H4 (cell line): ENCODE data around the gene AP2M1. TPM values are rescaled to one million over a fixed set of nuclear protein-coding genes. Genes with fewer than 3 reads are reported as not detected.
"Not testable (repeated sequence)": the region's sequence is repeated elsewhere in the genome, so short reads cannot be mapped to it uniquely, and the experiment has no call there.

Source experiments
- DNase-seq: peaks from one replicate; pipeline ENCODE4 v3.0.0-alpha.2; 2015; ENCODE audit warnings: low spot score
- total RNA-seq: library from RNA; depleted of rRNA; stranded (reverse); fragments of >200 nt; shearing (Covaris generic); gene quantifications from 2 replicates; pipeline ENCODE4 v1.2.3, GENCODE V29; 2014

The AP2M1 gene
- total RNA-seq, 1 experiment from 2014 or later = 766 TPM

DNA sequence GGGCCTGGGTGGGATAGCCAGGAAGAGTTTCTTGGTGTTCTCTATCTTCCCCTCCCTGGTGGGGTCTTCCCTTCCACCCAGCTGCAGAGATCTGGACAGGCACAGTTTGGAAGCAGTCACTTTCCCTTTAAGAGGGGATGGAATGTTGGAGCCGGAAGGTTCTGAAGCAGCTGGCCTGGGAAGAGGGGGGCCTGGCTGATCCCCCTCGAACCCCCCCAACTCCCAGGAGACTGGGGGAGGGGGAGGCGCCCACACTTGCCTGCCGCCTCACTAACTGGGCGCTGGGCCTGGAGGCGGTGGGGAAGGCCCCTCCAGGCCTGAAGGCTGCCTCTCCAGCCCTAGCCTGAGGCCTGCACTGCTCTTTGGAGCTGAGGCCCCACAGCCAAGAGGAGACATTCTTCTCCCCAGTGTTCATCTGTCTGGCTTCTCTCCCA is 18.1 kb upstream of the AP2M1 start:
- no peak for DNase-seq

DNA sequence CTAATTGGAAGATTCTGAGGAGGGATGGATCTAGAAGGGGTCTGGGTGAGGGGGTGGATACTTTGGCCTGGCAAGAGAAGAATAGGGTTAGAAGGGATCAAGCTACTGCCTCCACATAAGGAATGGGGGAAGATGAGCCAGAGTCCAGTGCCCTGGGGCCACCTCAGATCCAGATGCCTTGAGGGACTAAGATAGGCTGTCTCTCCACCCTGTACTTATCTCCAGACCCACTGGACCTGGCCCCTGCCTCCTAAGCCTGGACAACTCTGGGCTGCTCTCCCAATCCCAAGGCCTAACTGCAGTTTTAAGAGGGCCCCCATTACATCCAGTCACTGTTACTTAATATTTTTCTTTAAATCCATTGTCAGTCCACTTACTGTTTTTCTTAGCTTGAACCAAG is 17.4 kb upstream of the AP2M1 start:
- DNase-seq = no peak

DNA sequence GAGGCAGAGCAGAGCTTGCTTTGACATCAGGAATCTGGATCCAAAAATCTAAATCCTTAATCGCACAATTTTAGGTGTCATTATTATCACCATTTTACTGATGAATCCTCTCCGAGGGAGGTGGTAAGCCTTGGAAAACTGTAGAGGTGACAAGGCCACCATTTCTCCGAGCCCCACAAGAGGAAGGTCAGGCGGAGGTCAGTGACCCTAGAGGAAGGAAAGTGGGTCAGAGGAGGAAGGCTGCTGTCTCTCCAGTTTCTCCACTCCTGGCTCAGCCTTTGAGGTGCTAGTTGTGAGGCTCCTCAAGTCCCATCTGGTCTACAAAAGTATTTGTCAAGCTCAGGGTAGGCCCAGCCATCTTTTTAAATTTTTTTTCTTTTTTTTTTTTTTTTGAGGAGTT is 16.3 kb upstream of the AP2M1 start:
- no peak for DNase-seq

DNA sequence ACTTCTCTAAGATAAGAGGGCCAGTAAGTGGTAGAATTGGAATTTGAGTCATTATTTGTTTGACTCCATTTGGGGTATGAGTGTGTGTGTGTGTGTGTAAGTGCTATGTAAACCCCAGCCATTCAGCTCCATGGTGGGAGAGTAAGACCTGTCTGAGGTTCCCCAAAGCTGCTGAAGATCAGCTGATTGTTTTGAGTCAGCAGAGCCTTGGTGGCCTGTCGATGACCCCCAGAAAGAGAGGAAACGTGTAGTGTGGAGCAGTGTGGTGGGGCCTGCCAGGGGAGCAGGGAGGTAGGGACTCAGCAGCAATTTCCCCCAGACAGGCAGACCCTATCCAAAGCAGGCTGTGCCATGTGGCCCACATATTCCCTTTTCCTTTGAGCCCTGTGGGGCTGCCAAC is 14.2 kb upstream of the AP2M1 start:
- DNase-seq = no peak

DNA sequence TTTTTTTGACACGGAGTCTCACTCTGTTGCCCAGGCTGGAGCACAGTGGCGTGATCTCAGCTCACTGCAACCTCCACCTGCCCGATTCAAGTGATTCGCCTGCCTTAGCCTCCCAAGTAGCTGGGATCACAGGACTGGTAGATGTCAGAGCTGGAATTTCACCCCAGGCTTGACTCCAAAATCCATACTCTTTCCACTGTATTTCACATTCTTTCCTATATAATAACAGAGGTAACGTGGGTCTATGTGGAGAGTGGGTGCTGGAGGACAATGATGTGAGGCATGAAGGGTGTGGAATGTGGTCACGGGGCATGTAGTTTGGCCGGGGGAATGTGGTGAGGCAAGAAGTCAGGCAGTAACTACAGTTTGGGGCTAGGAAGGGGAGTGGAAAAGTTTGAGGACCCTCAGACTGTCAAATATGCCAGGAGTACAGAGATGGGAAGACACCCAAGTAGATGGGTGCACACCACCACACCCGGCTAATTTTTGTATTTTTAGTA is 12.0 kb upstream of the AP2M1 start:
- DNase-seq = not testable (repeated sequence)

DNA sequence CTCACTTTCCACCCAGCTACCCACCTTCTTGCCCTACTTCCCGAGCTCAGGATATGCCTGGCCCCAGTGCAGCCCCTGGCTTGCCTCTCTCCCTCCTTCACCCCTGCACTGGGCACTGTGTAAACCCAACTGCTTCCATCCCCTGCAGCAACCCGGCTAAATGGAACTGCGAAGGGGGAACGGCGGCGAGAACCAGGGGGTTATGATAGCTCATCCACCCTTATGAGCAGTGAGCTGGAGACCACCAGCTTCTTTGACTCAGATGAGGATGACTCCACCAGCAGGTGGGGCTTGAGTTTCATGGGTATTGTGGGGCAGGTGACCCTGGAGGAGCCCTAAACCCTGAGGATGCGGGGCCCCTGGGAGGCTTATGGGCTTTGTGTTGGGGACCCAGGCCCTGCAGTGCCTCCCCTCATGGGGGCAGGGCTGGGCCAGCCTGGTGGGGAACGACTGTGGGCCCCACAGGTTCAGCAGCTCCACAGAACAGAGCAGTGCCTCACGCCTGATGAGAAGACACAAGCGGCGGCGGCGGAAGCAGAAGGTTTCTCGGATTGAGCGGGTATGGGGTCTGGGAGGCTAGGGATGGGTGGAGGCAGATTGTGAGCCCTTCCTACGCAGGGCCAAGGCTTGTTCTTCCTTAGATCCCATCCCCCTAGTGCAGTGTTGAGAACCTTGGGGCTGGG is 9.9 kb upstream of the AP2M1 start:
- no peak for DNase-seq

DNA sequence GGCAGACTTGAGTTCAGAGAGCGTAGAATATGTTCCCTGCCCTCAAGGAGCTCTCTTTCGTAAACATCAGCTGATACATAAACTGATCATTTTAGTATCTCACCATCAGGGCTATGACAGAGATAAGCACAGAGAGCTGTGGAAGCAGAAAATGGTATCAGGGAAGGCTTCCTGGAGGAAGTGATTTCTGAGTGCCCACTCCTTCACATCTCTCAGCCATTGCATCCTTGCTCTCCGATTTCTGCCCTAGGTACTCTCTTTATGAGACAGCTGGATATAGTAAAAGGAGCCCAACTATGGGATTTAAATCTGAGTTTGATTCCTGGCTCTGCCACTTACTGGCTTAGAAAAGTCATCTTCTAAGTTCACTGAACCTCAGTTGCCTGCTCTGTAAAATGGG is 9.1 kb upstream of the AP2M1 start:
- DNase-seq = no peak

DNA sequence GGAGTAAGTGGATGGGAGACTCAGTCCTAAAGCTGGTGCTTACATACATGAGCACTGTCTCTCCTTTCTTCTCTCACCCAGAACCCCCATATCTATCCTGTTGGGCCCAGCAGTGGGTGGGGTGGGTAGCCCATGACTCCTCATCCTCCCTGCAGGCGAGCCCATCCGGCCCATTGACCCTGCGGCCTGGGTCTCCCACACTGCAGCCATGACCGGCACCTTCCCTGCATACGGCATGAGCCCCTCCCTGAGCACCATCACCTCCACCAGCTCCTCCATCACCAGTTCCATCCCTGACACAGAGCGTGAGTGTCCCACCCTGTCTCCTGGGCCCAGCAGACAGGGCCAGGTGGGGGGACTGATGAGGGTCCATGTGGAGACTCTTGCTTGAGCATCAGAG is 8.0 kb upstream of the AP2M1 start:
- no peak for DNase-seq

DNA sequence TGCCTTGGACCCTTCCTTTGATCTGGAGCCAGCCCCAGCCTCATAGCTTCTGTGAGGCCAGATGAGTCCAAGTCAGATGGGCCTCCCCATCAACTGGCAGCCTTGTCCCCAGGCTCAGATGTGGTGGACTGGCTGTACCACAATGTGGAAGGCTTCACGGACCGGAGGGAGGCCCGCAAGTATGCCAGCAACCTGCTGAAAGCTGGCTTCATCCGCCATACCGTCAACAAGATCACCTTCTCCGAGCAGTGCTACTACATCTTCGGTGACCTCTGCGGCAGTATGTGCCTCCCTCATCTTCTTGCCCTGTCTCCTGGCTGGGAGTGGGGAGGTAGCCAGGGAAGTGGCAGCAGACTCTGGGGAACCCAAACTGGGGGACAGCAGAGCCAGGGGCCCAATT is 6.9 kb upstream of the AP2M1 start:
- DNase-seq = no peak

DNA sequence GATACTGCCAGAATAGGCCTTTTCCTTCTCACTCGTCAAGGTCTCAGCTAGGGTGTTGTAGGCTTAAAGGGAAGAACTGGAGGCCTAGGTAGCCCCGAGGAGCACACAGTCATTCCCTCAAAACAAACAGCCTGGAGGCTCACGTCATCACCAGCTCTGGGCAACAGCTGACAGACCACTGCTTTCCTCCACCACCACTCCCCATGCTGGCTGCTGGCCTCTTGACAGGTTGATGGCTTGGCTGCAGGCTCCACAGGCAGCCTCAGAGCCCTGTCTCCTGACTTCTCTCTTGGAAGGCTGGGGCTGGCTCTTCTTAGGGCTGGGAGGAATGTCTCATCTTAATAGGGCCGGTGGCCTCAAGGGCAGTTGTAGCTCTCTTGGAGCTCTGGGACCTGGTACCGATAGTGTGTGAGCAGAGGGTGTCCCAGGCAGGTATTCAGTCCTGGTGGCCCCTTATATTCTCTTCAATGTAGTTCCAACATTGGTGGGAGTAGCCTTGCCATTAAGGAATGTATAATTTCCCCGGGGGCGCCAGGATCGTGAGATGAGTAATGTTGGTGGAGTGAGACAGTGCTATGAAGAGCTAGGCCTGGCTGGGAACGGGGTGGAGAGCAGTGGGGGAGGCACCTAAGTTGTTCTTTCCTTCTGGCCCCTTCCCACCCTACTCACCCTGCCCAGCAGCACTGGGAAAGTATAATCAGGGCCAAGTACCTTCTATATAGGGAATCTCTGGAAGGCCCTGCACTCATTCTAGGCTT is 6.1 kb upstream of the AP2M1 start:
- DNase-seq = no peak

DNA sequence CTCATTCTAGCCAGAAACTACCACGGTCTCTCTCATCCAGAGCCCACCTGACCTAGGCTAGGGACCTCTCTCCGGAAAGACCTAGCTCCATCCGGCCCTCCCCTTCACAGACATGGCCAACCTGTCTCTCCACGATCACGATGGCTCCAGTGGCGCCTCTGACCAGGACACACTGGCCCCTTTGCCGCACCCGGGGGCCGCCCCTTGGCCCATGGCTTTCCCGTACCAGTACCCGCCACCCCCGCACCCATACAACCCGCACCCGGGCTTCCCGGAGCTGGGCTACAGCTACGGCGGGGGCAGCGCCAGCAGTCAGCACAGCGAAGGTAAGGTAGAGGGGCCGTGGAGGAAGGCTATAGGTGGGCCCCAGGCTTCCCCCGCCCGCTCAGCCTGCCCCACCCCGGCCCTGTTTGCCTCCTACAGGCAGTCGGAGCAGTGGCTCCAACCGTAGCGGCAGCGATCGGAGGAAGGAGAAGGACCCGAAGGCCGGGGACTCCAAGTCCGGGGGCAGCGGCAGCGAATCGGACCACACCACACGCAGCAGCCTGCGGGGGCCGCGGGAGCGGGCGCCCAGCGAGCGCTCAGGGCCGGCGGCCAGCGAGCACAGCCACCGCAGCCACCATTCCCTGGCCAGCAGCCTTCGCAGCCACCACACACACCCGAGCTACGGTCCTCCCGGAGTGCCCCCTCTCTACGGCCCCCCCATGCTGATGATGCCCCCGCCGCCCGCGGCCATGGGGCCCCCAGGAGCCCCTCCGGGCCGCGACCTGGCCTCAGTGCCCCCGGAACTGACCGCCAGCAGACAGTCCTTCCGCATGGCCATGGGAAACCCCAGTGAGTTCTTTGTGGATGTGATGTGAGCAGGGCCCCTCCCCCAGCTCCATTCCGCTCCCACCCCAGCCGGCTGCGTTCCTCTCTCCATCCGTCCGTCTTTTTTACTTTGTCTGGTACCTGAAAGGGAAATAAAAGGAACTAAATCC is 4.5 kb upstream of the AP2M1 start:
- no peak for DNase-seq

DNA sequence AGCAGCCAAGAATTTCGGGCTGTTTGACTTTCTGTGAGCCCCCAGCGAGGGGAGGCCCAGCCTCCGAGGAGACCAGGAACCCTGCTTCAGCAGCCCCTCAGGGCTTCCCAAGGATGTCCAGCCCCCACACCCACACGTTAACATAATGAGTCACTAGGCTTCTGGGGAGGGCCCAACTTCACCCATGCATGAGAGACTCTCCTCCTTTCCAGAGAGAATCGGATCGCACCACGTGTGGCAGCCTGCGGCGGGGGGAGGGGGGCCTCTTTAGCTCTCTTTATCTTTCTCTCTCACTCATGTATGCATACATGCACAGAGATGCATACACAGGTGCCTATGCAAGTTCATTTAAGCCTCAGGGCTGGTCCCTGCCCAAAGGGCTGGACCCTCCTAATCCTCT is 3.1 kb upstream of the AP2M1 start:
- DNase-seq = no peak

DNA sequence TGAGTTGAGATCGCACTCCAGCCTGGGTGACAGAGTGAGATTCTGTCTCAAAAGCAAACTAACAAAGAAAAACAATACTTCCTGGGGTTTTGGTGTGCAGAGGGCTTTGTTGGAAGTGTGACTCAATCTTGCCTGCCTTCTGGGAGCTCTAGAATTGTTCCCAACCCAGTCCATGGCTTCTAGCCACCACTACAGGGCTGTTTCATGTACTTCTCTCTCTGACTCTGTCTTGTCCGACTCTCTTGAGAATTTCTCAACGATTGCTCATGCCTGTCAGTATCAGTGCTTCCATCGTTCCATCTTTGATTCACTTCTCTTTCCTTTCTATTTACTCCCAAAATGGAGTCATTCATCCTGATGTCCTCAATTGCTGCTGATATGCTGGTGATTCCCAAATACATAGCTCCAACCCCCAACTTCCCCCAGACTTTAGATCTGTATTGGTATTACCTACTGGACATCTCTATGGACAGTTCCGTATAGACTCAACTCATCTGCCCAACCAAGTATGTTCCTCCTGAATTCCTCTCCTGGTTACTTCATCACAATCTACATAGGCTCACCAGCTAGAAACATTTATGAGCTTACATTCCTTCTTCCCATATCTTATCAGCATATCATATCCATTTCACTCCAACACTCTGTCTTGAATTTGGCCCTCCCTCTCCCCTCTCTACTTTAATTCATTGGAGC is 1.8 kb upstream of the AP2M1 start:
- DNase-seq = no peak

DNA sequence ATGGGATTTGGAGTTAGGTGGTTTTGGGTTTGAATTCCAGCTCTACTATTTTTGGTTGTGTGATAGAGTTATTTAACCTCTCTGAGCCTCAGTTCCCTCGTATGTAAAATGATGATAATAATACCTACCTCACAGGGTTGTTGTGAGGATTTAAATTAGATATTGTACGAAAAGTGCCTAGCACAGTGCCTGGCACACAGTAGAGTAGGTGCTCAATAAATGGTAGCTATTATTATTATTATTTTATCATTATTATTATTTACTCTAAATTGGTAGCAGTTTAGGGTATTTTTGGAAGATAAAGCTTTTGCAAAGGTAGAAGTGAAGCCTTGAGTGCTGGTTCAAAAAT is 1.3 kb upstream of the AP2M1 start:
- DNase-seq = no peak

DNA sequence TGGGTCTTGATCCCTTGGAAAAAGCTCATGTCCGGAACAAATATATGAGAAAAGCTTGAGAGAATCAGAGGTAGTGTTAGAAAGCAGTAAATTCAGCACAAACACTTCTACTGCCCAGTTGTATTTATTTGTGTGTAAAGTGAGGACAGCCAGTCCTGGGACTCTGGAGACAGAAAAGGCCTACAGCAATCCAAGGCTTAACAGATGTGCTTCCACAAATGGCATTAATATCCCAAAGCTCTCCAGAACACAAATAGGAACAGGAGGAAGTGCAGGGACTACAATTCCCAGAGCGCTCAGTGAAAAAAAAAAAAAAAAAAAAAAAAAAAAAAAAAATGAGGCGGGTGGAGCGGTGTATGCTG is 390 bp upstream of the AP2M1 start:
- no peak for DNase-seq

DNA sequence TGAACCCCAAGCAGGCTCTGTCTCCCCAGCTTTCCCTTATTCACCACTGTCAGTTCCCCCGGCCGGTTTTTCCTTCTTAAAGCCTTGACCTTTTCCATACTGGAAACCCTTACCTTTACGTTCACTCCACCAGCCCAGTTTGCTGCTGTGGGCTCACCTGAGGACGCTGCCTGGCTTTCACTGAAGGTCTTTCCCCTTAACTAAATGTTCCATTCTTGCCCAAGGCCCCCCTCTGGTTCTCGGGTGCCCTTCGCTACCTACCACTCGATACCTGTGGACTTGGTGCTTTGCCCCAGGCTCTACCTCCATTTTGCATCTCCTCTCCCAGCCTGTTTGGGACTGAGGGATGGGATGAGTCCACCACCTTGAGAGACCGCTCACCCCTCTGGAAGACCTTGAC is 851 bp downstream of the AP2M1 start:
- no peak for DNase-seq

DNA sequence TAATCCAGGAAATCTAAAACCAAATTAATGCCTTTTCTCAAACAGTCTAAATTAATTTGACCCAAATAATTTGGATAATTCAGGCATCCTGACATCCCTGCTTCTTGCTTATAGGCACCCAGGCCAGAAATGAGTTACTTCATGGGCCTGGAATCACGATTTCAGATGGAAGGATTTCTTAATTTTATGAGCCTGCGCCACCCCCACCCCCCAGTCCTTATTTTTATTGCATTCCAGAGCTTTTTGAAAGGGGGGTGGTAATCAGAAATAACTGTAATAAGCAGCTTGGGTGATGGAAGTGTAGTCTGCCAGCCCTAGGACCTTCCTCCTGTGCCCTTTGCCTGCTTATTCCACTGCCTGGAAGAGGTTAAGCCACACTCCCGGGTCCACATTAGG is 1.3 kb downstream of the AP2M1 start:
- no peak for DNase-seq

DNA sequence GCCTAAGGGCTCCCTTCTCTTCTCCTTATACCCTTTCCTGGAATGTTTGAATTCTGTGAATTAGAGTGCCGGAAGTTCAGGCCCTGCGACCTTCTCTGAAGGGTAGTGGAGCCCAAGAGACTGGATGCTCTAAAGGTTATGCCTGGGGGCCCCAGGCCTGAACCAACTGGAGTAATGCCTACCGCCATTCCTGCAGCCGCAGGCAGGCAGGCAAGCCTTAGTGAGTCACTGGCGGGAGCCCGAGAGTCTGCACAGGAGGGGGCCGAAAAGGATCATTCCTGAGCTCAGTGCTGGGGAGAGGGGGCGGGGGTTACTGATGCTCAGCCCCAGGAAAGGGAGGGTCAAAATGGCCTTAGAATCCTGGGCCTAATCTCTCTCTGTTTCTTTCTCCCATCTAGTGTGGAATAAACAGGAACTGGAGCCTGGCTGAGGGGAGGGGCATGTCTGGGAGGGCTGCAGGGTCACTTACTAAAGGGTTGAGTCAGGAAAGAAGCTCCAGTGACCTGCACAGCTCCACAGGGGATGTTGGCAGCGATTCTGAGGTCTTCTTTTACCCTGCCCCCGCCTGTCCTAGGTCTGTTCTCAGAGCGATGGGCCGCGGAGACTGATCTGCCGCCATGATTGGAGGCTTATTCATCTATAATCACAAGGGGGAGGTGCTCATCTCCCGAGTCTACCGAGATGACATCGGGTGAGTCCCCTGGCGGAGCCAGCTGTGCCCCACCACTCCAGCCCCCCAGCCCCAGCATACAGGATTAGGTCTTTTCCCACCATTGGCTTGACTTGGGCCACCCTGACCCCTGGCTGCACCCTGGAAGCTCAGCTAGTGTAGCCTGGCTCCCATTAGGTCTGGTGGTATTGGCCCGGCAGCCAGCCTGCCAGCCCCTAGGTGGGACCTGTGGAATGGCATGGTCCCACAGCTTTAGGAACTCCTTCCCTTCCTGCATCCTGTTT is 2.0 kb downstream of the AP2M1 start:
- peak; percentile 93 for DNase-seq

DNA sequence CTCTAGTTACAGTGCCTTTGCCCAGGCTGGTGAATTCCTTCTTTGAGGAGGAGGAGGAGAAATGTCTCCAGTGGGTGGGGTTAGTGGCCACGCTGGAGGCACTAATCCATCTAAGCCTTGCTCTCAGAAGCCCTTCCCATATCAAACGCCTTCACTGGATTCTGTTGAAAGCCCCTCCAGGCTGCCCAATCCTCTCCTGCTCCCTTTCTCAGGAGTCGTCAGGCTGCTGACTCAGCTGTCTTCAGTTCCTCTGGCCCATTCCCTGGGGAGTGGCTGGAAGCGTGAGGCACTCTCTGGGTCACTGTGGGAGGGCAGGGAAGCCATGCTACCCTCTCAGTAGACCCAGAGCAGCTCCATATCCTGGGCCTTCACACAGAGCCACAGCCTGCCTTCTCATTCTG is 2.7 kb downstream of the AP2M1 start:
- no peak for DNase-seq

DNA sequence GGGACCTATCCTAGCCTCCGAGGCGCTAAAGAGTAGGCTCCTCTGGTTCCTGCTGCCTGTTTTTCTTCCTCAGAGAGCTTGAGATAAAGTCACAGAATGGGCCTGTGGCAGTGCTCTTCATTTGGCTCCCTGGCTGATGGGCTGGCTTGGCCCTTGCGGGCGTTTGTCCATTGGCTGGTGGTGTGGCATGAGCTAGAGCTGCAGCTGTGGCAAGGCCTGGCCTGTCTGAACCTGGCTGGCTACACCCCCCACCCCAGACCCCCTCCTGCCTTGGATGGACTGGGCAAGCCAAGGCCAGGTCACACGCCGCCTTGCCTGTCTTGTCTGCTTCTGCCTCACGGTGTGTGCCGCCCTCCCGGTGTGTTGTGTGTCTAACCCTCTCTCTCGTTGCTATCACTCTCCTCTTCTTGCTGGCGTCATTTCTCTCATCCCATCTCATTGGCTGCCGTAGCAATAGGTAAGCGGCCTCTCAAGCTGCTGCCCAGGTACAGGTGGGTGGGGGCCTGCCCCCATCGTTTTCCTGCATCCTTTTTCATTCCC is 3.2 kb downstream of the AP2M1 start:
- DNase-seq = no peak
